ENCODE results near the gene SCMH1.
"Not testable (repeated sequence)": the region's sequence is repeated elsewhere in the genome, so short reads cannot be mapped to it uniquely, and the experiment has no call there.

The SCMH1 gene

GRCh38 chr1:41135196-41135947, 106.7 kb downstream of the SCMH1 start:
- Histone ChIP-seq H3K27ac (ENCODE audit: extremely low read depth, low read depth, low read length) (no peak overlapping the region), H3K4me1 (ENCODE audit: control insufficient read depth, insufficient read depth, low read length) (no peaks in the 10 kb centered on the region), H3K36me3 (ENCODE audit: control insufficient read depth in 2 of 2, insufficient read depth in 1 of 2, low read length in 2 of 2) (peaks cover 7 to 28% of the 10 kb centered on the region in 2 experiments; a peak in 2 of 3 replicates), H3K9me3 (ENCODE audit: control insufficient read depth, insufficient read depth, low read depth, low read length) (no peaks in the 10 kb centered on the region), H3K4me3 (ENCODE audit: low read depth, low read length) (no peak overlapping the region)
- ChIA-PET POLR2A (no interaction called here), CTCF (interaction anchor here (0.6 kb wide), 1 partner anchor 982 kb away, joined by 3 read pairs; no protein-coding TSS in a partner anchor)
- no peak for TF ChIP-seq ZNF549 (tag by site-specific recombination; IDR thresholded peaks at IDR 0.05)
- TF ChIP-seq REST (tag by site-specific recombination; IDR thresholded peaks at IDR 0.05): no peak
- no peak for TF ChIP-seq PRDM2 (tag by site-specific recombination; IDR thresholded peaks at IDR 0.05; ENCODE audit: borderline replicate concordance)
- TF ChIP-seq IKZF3 (tag by site-specific recombination; IDR thresholded peaks at IDR 0.05): no peak

GRCh38 chr1:41134325-41134724, 107.8 kb downstream of the SCMH1 start:
- H3K4me3 ChIP-seq (ENCODE audit: low read depth, low read length); POLR2A ChIA-PET; H3K27ac ChIP-seq (ENCODE audit: extremely low read depth, low read depth, low read length); CTCF ChIA-PET; H3K9me3 ChIP-seq (ENCODE audit: control insufficient read depth, insufficient read depth, low read depth, low read length); H3K4me1 ChIP-seq (ENCODE audit: control insufficient read depth, insufficient read depth, low read length): not testable (repeated sequence)
- H3K36me3 ChIP-seq (ENCODE audit: control insufficient read depth in 2 of 2, insufficient read depth in 1 of 2, low read length in 2 of 2): peaks cover 7 to 21% of the 10 kb centered on the region in 2 experiments; a peak in 2 of 3 replicates

- peaks cover 0 to 11% of the 10 kb centered on the region in 2 experiments; a peak in 2 of 3 replicates for H3K36me3 ChIP-seq (ENCODE audit: control insufficient read depth in 2 of 2, insufficient read depth in 1 of 2, low read length in 2 of 2)
- CTCF ChIA-PET: interaction anchor here (0.5 to 1.6 kb wide), 10 partner anchors 8 to 184 kb away, joined by 3 to 6 read pairs (median 4); partner anchors contain the start of gene SLFNL1
- H3K4me3 ChIP-seq (ENCODE audit: low read depth, low read length): no peak overlapping the region
- H3K9me3 ChIP-seq (ENCODE audit: control insufficient read depth, insufficient read depth, low read depth, low read length): no peaks in the 10 kb centered on the region
- no peak overlapping the region for H3K27ac ChIP-seq (ENCODE audit: extremely low read depth, low read depth, low read length)
- POLR2A ChIA-PET: interaction anchor here (0.5 to 1.3 kb wide), 2 partner anchors 114 to 192 kb away, joined by 3 to 4 read pairs; no protein-coding TSS in a partner anchor
- H3K4me1 ChIP-seq (ENCODE audit: control insufficient read depth, insufficient read depth, low read length): no peaks in the 10 kb centered on the region
- TF ChIP-seq ZNF792 (tag by site-specific recombination; IDR thresholded peaks at IDR 0.05): no peak
- TF ChIP-seq ZNF121 (tag by site-specific recombination; IDR thresholded peaks at IDR 0.05): peak; percentile 77; the same call in 1 of the 2 replicates
- no peak for TF ChIP-seq ZNF692 (tag by site-specific recombination; IDR thresholded peaks at IDR 0.05)
- TF ChIP-seq ZNF394 (tag by site-specific recombination; IDR thresholded peaks at IDR 0.05; ENCODE audit: borderline replicate concordance): no peak
- no peak for TF ChIP-seq ZNF626 (tag by site-specific recombination; IDR thresholded peaks at IDR 0.05)
- no peak for TF ChIP-seq ZNF211 (tag by site-specific recombination; IDR thresholded peaks at IDR 0.05; ENCODE audit: low read depth)
- TF ChIP-seq ZNF677 (tag by site-specific recombination; IDR thresholded peaks at IDR 0.05): no peak
- TF ChIP-seq TRIM28 (IDR thresholded peaks at IDR 0.05; ENCODE audit: borderline replicate concordance, low read length): peak; percentile 87
- TF ChIP-seq ZNF777 (tag by site-specific recombination; IDR thresholded peaks at IDR 0.05; ENCODE audit: borderline replicate concordance): no peak
- TF ChIP-seq ZNF423 (tag by site-specific recombination; IDR thresholded peaks at IDR 0.05): no peak
- no peak for TF ChIP-seq ZNF558 (tag by site-specific recombination; IDR thresholded peaks at IDR 0.05)
- TF ChIP-seq ZNF639 (tag by site-specific recombination; IDR thresholded peaks at IDR 0.05): no peak
Measured at GRCh38 chr1:41122851-41123518, 119.1 kb downstream of the SCMH1 start.
